OCI-M2 (cell line): ENCODE data around the gene IFIT1.
"Not testable (repeated sequence)": the region's sequence is repeated elsewhere in the genome, so short reads cannot be mapped to it uniquely, and the experiment has no call there.

ENCODE experiments used
- DNase-seq: peaks from one replicate; lab custom pipeline; 2025; ENCODE audit not compliant: unreplicated experiment; lab: John Stamatoyannopoulos, UW

IFIT1 gene

DNA sequence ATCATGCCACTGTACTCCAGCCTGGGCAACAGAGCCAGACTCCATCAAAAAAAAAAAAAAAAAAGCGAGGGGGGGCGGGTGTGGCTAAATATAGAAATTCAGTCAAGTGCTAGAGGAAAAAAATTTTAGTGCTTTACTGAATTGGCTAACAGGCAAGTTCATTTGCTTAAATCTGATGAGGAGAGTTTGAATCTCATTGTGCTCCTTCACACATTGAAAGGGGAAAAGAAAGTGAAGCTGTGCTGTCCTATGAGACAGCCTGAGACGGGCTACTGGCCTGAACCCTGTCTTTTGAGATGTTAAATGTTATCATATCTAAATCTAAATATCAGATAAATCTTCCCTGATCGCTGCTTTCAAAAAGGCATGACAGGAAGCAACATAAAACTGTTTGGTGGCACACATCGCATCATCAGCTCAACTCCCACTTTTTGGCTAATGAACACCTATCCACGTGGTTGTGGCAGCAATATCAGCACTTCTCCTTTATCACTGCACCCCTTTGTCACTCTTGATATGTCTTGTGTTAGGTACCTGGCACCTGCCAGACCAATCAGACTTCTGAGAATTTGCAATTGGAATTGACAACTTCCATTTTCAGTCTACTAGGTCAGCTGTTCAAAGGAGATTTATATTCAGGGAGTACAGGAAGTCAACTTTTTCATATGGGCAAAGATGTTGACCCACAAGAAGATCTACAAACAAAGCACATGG lies 28.5 kb upstream of the IFIT1 start:
- no peak for DNase-seq

- no peak for DNase-seq
Observed at GRCh38 chr10:89364531-89364930, 27.9 kb upstream of the IFIT1 start.

GRCh38 chr10:89367529-89367928 lies 24.9 kb upstream of the IFIT1 start:
- no peak for DNase-seq

- no peak for DNase-seq
Observed at GRCh38 chr10:89368129-89368528, 24.3 kb upstream of the IFIT1 start.

DNA sequence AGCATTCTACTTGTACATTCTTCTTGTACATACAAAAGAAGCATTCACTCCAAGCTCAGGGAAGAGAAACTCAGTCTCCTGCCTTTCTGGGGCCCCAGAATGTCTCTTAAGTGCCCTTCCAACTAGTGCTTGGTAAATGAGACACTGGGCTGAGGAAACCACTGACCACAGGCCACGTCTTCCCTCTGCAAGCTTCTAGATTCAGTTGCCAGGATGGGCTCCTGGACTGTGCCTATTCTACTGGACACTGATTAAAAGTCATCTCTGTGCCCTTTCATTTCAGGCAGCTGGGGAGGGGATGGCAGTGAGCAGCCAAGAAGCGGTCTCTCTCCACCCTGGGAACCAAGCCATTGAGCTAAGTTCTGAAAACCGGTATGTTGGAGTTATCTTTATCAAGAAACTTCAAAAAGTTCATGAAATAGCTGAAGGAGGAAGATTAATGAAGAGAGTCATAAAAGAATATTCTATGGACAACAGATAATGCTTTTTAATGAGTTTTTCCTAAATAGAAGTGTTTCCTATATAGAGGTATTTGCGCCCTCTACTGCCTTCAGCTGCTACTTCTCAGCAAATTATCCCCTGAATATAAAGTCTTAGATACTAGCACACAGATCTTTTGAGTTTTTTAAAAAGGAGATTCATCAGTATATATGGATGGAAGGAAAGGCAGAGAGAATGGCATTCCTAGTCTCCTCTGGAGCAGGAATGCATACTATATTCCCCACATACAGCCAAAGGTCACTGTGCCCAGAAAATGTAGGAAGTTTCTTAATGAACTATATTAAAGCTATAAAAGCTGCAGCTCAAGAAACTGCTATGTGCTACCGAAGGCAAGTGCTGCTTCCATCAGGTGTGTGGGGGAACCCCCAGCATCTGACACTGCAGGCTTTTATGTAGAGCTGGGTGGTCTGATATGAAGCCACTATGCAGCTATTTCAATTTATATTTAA lies 23.0 kb upstream of the IFIT1 start:
- DNase-seq = no peak

- no peak for DNase-seq
Observed at GRCh38 chr10:89371079-89371478, 21.3 kb upstream of the IFIT1 start.

DNA sequence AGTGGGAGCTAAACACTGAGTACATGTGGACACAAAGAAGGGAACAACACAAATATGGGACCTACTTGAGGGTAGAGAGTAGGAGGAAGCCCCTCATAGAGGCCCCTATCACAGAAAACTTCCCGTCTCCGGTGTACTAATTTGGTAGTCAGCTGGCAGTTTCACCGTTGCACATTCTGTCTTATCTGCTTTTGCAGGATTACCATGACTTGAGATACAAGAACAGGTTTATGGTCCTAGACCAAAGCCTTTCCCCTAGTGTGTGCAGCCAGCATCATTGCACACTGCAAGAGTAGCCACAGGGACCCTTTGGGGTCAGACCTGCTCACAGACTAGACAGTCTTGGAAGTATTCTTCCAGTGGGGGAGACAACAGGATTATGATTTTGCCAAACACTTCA lies 20.4 kb upstream of the IFIT1 start:
- DNase-seq = no peak

DNA sequence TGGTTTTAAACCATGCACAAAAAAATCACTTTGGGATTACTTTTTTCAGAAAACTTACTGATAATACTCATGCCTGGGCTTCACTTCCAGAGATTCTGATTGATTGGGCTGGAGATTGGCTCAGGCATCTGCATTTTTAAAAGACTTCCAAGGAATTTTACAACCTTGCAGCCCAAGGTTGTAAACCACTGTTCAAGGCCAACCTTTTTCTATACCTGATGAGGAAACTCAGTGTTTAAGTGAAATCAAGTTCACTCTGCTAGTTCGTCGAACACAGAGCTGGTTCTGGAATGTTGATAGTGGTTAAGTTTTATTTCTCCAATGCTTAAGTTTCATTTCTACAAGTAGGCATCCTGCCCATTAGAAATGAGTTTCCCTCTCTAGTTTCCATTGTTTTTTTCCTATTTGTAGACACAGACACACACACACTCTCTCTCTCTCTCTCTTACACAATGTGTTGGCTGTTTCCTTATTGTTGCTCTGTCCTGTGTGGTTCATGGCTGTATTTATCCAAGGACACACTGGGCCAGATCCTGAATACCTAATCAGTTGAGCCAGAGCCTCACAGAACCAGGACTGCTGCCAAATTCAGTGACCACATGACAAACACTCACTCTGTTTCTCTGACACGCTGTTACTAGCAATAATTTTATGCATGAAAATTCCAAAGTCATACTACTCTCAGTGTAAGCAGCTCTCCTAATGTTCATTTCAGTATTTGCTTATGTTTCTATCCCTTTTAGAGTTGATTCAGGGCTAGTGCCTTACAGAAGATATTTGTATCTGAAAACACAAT lies 18.3 kb upstream of the IFIT1 start:
- DNase-seq = no peak

GRCh38 chr10:89374713-89375141 lies 17.7 kb upstream of the IFIT1 start:
- DNase-seq = no peak

GRCh38 chr10:89377705-89378637 lies 14.5 kb upstream of the IFIT1 start, which contains the start of gene IFIT1B:
TSS of gene IFIT1B (plus strand) at chr10:89378056. CDS start at chr10:89378136, 80 bp downstream.
- no peak for DNase-seq

DNA sequence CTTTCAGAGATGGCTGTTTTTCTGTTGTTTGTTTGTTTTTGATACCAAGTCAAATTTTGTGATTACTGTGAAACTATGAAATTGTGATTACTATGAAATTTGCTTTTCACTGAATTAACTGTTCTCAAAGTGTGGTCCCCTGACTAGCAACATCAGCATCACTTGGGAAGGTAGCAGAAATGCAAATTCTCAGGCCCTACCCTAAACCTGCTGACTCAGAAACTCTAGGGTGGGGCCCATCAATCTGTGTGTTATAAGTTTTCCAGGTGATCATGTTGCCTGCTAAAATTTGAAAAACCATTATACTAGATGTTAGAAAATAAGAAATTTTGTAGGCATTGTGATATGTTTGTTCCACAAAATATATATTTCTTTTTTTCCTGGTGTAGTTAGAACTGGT lies 13.3 kb upstream of the IFIT1 start:
- no peak for DNase-seq

- no peak for DNase-seq
Observed at GRCh38 chr10:89382757-89383156, 9.7 kb upstream of the IFIT1 start.

DNA sequence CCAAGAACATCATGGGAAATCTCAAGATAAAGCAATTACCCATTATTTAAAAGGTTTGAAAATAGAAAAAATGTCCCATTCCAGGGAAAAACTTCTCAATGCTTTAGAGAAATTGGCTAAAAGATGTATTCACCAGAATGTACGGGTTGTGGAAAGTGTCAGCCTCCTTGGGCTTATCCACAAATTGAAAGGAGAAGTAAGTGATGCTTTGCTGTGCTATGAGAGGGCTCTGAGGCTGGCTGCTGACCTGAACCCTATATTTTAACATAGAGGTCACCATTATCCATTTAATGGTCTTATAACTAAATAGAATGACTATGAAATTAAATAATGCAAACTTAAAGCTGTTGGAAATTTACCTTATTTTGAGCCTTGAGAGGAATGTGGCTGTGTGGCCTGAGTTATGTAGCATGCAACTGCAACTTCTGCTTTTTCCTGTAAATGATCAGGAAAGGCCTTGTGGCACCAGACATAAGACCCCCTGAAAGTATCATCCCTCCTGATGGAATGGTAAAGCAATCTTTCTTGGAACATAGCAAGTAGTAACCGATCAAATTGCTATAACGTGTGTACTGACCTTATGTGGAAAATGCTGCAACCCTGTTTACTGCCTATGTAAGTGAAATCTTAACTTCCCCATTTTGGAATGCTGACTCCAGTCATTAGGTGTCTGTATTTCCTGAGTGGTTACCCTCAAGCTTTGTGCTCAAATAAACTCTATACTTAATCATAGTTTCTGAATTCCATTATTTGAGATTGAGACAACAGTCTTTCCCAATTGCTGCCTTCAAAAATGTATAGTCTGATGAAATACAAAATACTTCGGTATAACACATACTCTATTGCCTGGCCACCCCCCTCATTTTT lies 7.7 kb upstream of the IFIT1 start:
- no peak for DNase-seq

DNA sequence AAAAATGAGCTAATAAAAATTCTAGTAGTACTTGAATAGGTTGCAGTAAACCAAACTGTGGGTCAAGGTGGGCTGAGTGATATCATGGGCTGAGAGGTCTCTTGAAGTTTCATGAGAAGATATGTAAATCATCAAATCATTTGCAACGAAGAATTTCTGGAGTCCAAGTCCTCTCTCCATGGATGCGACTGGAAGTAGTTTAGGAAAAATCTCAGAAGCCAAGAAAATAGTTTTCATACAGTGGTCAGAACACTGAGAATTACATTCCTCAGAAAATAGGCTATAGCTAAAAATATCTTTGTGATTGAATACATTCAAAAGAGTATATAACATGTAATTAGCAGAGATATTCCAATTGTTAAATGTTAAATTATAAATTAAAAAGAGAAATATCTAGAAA lies 3.6 kb upstream of the IFIT1 start:
- DNase-seq = no peak

- no peak for DNase-seq
Observed at GRCh38 chr10:89389254-89389653, 3.2 kb upstream of the IFIT1 start.

DNA sequence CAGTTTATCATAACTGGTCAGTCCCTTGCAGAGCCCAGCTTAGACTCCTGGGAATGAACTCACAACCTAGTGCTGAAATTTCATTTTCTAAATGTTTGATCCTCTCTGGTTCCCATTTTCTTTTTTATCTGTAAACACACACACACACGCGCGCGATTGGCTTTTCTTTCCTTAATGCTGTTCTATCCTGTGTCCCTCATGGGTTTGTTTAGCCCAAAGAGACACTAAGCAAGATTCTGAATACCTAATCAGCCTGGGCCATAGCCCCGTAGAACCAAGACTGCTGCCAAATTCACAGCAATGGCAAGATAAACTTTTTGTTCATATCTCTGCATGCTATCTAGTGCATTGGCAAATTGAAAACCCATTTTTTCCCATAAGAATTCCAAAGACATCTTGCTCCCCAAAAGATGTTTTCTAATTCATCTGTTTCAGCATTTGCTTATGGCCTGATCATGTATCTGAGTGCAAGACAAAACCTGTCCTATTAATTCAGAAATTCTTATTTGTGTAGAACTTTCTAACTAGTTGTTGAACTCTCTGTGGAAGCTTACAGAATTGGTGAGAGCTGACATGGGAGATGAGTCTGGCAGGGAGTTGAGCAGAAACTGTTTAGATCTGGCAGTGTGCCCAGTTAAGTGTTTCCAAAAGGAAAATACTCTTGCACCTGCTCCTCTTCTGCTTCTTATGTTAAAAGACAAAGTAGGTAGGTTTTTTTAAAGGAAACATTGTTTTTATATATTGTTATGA lies 1.8 kb upstream of the IFIT1 start:
- no peak for DNase-seq

GRCh38 chr10:89391226-89391576 lies 1.2 kb upstream of the IFIT1 start:
- DNase-seq = not testable (repeated sequence)

DNA sequence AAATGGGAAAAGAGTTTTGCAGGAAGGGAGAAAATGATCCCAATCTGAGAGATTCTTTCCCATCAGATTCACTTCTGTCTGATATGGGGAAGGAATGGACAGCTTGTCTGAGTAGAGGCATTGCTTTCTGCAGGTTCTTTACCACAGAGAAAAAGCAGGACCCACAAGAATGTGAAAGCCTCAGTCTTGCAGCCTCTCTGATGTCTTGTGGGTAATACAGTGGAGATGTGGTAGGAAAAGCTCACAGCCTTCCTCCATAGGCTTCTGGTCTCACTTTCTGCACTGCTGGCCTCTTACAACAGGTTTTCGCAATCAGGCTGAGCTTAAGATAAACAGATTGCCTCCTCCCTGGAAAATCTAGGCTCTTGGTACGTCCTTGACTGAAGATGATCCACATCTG lies 551 bp downstream of the IFIT1 start:
- DNase-seq = no peak

- DNase-seq = no peak
Observed at GRCh38 chr10:89393898-89394297, 1.5 kb downstream of the IFIT1 start.
